Left kidney (tissue), 2 donors: ENCODE measurements around the gene FCN2. TPM values are rescaled to one million over a fixed set of nuclear protein-coding genes. Genes with fewer than 3 reads are reported as not detected.

ENCODE experiments used
- DNase-seq: peaks from one replicate; pipeline ENCODE4 v3.0.0-alpha.2; 2013
- polyA plus RNA-seq: library from polyadenylated mRNA; unstranded; fragments of 120-200 nt; gene quantifications from one replicate; pipeline ENCODE4 v1.2.1, GENCODE V29; 2013; ENCODE audit not compliant: insufficient read length

The FCN2 gene
- polyA plus RNA-seq, 1 donor, result 0.48 TPM

DNA sequence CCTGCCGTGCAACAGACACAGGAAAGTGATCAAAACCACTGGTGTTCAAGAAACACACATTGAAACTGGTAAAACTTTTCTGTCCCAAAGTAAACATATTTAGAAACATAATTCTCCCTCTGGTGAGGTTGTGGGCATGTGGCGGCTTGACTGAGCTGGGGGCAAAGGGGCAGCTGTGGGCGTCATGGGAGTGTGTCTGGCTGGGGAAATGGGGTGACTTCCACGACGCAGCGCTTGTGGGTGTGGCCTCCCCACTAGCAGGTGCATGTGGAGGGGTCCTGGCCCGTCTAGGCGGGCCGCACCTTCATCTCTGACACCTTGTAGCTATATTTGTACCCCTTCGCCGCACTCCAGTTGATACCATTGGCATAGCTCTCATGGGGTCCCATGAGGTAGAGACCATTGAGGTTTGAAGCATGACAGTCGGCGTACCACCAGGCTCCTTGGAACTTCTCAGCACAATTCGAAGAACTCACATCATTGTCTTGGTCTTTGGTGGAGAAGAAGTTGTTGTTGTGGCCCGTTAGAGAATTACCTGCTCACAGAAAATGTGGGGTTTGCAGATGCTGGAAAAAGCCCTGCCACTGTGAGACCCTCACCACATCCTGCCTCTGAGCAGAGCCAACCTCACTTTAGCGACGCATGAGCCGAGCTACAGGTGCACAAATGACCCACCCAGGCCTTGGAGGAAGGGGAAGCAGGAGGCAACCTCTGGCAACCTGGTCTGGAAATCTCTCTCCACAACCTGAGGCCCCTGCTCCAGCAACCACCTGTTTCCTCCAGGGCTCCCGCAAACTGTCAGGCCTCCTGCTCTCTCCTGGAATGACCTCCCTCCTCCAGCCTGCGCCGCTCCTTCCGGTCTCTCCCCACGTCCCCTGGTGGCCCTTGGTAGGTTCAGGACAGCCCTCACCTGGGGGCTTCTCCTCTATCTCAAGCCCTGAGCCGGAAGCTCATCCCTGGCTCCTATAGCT, 29.2 kb downstream of the FCN2 start:
- no peak for DNase-seq

DNA sequence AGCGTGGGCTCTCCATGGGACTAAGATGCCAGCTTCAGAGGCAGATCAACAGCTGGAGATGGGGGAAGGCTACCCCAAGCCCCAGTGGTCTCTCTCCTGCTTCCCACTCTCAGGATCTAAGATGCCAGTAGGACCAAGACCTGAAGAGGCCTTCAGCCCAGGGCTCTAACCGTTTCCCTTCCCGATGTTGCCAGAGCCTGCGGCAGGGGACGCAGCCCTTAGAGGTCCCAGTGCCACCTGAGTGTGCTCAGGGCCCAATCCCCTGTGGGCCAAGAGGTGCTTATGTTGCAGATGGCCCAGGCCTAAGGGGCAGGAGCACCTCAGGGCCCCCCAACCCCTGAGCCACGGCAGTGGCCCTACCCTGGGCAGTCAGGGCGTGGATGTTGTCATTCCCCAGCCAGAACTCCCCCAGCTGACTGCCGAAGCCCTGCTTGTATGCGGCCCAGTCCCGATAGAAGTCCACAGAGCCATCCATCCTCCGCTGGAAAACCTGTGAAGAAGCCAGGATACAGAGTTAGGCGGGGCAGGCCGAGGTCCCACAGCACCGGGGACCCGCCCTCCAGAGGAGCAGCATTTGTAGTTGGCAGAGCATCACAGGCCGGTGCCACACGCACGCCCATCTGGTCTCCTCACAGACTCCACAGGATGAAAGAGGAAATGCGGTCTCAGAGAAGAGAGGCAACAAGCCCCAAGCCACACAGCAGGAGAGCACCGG, 31.7 kb downstream of the FCN2 start:
- DNase-seq, result no peak

DNA sequence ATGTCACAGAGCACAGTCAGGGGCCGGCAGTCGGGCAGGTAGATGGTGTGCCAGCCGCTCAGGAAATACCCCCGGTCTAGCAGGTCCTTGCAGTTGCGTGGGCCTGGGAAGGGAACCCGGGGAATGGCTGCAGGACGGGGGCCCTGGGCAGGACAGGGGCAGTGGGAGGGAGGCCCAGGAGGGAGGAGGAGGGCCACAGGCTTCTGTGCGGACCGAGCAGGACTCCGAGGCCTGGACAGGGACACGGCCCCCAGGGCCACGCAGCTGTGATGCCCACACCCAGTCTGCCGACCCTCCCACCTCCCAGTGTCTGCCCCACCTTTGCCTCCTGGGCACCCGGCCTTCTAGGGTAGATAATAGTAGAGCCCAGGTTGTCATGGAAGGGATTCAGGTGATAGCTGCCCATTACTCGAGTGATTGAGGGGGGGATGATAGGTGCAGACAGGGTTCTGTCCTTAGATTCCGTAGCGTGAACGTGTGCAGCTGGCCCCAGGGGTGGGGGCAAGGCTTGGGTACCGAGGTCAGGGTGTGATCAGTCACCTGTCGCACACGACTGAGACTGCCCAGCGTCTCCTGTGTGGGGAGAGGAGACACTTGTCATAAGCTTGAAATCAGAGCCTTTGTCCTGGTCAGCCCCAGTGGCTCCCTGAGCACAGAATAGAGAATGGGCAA, 32.6 kb downstream of the FCN2 start:
- no peak for DNase-seq

DNA sequence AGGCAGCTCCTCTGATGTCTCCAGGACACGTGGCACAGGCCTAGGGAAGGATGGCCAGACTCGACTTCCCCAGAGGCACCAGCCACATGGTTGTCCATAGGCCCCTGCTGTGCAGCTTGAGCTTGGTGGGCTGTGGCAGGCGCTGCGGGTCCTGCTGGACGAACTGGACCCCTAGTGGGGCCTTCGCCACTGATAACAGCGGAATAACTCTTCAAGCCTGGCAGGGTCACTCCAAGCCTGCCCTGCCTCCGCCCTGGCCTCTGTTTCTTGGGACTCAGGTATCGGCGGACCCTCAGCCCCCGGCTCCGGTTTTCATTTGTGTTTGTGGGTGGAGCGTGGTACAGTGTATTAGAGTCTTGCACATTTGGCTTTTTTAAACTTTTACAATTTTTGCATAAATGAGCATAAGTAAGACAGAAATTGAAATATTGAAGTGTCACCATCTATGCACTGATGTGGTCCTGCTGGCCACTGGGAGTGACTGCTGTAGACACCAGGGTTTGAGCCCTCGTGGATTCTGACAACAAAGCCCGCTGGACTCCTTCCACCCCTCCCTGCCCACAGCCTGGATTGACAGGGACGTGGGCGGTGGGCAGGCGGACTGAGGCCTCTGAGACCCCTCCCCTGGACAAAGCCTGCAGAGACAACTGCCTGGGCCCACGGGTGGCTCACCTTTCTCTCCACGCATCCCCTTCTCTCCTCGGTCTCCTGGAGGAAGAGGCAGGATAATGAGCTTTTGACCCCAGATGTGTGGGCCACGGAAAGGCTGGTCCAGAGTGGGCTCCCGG, 33.3 kb downstream of the FCN2 start:
- no peak for DNase-seq

DNA sequence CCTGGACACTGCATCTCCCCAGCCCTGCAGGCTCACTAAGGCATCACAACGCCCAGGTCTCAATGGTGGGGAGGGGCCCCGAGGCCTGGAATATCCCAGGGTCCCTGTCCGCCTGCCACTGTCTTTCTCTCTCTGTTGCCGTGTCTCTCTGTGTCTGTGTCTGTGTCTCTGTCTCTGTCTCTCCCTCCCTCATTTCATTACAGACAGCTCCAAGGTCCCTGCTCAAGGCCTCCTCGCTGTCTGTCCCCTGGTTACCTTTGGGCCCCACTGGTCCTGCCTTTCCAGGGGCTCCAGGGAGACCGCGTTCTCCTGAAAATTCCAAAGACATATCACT, 33.9 kb downstream of the FCN2 start:
- DNase-seq, result no peak

DNA sequence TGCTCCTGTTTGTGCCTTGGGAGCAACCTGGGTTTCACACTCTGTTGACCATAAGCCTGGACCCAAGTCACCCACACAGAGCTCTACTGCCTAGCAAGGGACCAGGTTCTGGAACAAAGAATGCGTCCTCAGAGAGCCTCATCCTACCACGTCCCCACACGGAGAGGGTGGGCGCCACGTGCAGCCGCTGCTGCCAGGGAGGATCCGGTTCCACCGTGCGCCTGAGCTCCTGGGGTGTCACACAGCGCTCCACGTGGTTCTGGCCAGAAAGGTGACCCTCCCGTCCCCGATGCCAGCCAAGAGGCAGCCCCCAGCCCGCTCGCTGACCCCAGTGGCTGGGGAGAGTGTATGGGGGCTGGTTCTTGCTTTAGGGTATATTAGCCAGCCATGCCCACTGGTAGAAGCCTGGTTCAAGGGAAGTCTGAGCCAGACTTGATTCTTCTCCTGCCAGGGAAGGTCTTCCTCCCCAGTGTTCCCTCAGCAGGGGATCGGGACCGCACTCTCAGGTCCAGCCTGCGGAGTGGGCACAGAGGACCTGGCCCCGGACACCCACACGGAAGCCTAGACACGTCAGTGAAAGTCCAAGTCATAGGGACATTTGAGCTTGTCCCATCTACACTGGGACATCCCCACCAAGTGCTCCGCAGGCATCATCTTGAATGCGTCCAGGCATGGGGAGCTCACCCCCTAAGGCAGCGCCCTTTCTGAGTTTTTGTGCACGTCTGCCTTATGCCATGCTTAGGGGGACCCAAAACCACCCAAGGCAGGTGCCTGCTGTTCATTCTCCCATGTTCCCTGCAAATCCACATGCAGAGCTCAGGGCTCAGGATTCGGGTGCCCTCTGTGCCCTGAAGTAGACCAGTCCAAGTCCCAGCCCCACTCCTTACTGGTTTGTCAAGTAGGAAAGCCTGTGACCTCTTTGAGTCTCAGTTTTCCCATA, 34.7 kb downstream of the FCN2 start:
- DNase-seq, result no peak

DNA sequence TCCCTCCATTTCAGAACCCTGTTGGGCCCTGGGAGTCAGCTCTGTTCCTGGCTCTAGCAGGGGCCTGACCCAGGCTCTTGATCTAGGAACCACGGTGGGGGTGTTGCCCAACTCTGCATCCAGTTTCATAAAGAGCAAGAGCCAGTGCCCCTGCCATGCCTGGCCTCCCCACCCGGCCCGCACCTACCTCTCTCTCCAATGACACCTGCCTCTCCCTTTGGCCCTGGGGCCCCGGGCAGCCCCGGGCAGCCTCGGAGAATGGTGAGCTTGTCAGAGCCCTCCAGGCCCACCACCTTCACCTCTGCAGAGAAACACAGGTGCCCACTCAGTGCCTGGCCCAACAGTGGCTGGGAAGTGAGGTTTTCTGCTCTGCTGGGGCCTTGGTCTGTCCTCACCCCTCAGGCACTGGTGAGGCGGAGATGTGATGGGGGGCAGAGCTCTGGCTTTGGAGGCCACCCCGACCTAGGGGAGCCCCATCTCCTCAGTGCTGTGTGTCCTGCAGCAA, 35.6 kb downstream of the FCN2 start:
- no peak for DNase-seq

DNA sequence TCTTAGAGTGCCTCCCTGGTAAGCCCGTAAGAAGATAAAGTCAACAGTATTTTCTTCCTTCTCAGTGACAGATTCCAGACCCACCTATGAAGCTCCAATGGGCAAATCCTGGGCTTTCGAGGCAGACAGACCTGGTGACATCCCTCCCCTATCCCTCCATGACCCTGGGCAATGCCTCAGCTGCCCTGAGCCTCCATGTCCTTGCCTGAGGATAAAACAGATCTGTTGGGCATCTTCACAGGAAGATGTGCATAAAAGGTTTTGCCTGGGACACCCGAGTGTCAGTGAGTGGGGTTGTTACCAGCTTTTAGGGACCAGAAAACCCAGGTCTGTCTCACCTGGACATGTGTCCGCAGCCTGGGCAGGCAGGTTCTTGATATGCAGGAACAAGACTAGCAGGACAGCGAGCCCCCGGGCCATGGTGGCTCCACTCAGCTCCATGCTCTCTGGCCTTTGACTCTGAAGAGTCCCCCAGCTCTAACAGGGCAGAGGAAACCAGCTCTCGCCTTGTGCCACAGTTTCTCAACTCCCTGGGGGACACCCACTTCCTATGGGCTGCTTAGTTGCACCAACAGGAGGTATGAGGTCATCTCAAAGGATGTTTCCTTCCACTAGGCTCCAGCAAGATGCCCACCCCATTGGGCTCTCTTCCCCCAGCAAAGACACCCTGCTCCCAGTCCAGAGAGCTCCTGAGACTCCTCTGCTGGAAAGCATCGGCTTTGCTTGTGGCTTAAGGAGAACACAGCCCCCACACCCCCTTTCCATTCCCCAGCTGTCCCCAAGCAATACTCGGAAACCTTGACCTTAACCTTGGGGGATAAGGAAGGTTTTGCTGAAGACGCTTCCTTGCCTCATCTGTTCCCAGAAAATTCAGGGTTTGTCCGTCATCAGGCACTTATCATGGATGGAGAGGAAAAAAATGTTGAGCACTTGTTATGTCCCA, 37.1 kb downstream of the FCN2 start, which contains the start of gene FCN1:
FCN1 (minus strand) TSS at position 482 of the 943 bp plus-strand sequence; CDS start at position 441, 41 bp downstream.
- DNase-seq, result no peak

DNA sequence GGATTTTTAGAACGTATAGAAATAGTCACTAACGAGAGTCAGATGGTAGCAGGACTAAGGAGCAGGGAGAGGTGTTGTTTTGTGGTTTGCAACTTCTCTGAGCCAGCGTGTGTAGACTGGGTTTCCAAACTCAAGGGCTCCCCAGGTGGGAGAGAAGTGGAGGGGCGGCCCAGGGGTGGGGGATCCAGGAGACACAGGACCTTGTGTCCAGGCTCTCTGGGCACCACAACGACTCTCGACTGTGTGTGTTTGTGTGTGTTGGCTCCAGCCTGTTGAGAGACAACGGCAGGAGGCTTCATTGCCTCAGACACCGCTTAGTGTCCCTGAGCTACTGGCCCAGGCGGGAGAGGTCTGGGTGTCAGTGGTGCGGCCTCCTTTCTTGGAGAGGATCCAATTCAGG, 38.0 kb downstream of the FCN2 start:
- no peak for DNase-seq

DNA sequence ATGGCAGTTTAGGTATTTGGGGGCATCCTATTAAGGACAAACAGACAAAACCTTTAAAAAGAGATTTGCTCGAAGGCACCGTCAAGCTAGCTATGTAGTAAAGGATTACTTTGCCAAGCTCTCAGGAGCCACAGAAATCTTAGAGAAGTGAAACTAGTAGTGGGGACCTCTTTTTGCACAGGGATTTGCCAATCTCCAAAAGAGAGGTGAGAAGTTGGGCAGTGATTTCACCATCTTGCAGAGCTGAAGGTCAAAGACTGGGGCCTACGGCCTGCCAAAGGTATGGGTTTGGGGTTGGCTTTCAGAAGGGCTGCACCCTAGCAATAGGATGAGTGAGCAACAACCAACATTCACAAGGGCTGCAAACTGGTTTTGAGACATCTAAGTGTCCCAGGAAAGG, 38.7 kb downstream of the FCN2 start:
- no peak for DNase-seq

DNA sequence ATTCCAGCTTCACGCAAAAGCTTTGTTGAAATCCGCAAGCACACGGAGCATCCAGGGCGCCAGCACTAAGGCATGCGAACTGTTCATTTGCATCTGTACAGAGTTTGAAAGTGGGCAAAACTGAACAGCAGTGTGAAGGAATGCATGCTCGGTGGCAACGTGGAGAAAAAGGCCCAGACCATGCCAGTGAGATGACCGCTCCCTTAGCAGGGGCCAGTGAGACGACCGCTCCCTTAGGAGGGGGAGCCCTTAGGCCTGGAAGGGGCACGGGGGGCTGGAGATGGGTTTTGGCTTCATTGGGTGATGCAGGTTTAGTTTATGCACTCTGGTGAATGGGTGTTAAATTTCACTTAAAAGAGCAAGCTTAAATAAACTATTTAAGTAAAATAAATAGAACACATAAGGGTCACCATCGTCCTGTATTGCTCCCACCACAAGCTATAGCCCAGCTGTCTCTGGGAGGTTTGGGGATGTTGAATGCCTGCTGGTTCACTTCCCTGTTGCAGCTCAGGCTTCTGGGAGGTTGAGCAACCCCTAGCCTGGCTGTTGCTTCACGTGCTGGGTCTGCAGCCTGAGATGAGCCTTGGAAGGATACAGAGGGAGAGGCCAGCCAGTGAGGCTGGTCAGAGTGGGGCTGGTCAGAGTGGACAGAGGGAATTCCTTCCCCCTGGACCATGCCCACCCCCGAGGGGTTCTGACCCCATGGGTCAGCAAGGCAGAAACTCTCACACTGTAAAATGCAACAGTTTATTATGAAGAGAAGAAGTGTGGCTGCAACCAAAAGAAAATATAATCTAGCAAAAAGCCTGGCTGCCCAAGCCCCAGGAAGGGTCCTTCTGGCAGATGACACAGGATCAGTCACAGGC, 41.7 kb downstream of the FCN2 start:
- no peak for DNase-seq

DNA sequence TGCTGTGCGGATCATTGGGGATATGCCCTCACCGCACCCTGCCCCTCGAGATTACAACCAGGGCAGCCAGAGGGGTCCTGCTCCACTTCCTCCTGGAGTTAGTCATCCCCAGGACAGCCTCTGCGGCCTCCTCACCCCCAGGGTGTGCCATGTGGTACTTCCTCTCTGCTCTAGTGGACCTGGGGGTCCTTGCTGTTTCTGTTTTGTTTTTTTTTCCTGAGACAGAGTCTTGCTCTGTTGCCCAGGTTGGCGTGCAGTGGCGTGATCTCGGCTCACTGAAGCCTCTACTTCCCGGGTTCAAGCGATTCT, 42.3 kb downstream of the FCN2 start:
- DNase-seq, result no peak

DNA sequence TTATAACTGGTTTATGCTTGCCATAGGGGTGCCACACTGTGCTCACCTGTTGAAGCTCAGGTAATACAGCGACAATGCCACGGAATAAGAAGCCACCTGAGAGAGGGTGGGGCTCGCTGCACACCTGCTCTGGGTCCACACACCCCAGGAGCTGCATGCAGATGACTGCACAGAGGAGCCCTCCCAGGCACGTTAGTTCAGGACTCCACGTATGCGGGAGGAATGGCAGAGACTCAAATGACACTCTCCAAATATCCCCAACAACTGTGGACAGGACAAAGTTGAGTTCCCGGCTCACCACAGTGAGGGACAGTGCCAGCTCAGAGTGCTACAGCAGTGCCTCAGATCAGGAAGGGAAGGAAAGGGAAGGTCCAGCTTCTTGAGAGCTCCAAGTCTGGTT, 42.9 kb downstream of the FCN2 start:
- no peak for DNase-seq

DNA sequence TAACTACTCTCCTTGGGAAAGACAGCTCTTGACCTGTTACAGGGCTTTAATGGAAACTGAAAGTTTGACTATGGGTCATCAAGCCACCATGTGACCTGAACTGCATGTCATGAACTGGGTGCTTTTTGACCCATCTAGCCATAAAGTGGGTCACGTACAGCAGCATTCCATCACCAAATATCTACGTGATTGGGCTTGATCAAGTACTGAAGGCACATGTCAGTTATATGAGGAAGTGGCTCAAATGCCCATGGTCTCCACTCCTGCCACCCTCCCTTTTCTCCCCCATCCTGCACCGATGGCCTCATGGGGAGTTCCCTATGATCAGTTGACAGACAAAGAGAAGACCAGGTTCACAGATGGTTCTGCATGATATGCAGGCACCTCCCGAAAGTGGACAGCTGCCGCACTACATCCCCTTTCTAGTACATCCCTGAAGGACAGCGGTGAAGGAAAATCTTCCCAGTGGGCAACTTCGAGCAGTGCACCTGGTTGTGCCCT, 44.5 kb downstream of the FCN2 start:
- no peak for DNase-seq

DNA sequence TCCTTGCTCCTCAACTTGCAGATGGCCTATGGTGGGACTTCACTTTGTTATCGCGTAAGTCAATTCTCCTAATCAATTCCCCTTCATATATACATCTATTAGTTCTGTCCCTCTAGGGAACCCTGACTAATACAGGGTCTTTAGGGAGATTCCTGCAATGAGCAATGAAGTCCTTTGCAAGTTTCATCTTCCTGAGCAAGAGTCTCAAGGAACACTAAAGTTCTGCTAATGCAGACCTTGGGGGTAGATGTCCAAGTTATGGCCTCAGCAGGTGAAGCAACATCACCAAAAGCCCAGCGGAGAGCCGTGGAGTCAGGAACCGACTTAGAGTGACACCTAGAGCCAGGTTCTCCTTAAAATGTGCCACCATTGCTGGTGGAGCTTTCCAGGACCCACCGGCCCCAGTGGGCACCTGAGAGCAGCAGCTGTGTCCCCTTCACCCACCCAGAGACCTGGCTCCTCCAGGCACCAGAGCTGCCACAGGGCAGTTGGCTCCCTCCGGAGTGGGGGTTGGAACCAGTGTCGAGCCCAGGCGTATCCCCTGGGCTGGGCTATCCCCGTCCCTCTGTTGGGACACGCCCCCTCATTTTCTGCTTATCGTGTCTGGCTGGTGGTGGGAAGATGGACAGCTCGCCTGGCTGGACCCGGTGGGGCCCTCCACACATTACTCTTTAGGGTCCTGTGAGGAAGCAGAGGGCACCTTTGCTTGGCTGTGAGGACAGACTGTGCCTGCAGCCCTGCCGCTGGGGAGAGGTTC, 48.0 kb downstream of the FCN2 start:
- no peak for DNase-seq

DNA sequence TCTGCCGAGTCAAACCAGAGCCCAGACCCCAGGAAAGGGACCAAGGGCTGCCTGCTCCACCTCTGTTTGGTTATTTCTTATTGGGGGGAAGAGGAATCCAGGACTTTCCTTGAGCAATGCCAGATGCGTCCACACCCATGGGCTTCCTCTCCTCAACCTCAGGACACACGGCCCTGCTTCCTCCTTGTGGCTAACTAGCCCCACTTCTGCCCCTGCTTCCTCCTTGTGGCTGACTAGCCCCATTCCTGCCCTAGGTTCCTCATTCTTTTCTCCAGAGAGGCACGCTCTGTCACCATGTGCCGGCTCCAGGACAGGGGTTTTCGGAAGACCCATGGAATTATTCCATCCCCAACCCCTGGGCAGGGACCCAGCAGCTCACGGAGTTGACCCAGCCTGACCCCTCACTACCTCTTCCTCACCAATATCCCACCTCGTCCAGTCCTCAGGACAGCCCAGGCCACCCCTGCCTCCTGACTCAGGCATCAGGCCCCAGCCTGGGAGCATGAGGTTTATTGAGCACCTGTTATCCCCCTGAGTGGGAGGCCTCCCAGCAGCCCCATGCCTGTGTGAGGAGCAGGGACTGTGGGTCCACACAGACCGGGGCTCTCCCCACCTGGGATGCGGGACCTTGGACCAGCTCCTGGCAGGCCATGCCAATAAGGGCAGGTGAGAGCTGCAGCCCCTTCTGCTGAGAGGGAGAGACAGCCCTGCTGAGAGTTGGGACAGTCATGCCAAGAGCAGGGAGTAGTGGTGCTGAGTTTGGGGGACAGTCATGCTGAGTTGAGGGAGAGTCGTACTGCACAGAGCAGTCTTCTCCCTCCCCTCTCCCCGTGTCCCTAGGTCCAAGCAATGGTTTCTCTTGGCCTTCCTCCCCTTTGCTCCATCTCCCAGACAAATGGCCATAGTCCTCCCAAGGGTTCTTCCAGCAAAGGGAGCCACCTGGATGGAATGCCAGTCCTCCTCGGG, 48.9 kb downstream of the FCN2 start:
- no peak for DNase-seq
